MM.1S (cell line): Measurements from ENCODE around the gene PLGLB1.
"Not testable (repeated sequence)": the region's sequence is repeated elsewhere in the genome, so short reads cannot be mapped to it uniquely, and the experiment has no call there.

Experiments
- EZH2 ChIP-seq: fragments of 300-600 bp; sonication (generic); optimal IDR thresholded peaks from 2 replicates; pipeline ENCODE3; 2017; ENCODE audit warnings: low read depth, mild to moderate bottlenecking, antibody characterized with exemption, low read length, mixed read lengths
- EZH2phosphoT487 ChIP-seq: fragments of 300-600 bp; sonication (generic); IDR thresholded peaks from 2 replicates; pipeline ENCODE4 v1.6.1; 2018; ENCODE audit warnings: antibody characterized with exemption, low read length
- TF ChIP-seq, protein P1 (sequence below): fragments of 300-600 bp; sonication (generic); IDR thresholded peaks from 2 replicates; pipeline ENCODE4 v1.5.1; 2016; ENCODE audit warnings: antibody characterized with exemption, low read length, mixed read lengths

DNA sequence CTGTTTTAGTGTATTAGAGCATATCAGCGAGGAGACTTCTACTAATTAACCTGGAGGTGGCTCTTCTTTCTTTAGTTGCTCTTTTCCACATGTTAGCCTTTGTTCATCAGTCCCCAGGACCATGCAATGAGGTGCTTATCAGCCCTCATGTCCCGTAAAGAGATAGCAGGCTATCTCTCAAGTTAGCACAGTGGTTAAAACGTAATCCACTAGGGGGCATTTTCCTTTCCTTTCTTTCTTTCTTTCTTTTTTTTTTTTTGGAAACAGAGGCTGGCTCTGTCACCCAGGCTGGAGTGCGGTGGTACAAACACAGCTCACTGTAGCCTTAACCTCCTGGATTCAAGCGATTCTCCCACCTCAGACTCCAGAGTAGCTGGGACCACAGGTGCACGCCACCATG lies 4.3 kb upstream of the PLGLB1 start:
- TF ChIP-seq, protein P1, sequence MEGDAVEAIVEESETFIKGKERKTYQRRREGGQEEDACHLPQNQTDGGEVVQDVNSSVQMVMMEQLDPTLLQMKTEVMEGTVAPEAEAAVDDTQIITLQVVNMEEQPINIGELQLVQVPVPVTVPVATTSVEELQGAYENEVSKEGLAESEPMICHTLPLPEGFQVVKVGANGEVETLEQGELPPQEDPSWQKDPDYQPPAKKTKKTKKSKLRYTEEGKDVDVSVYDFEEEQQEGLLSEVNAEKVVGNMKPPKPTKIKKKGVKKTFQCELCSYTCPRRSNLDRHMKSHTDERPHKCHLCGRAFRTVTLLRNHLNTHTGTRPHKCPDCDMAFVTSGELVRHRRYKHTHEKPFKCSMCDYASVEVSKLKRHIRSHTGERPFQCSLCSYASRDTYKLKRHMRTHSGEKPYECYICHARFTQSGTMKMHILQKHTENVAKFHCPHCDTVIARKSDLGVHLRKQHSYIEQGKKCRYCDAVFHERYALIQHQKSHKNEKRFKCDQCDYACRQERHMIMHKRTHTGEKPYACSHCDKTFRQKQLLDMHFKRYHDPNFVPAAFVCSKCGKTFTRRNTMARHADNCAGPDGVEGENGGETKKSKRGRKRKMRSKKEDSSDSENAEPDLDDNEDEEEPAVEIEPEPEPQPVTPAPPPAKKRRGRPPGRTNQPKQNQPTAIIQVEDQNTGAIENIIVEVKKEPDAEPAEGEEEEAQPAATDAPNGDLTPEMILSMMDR, result not testable (repeated sequence)
- not testable (repeated sequence) for TF ChIP-seq EZH2phosphoT487, EZH2
